Measurements from ENCODE around the gene HCLS1.
"Not testable (repeated sequence)": the region's sequence is repeated elsewhere in the genome, so short reads cannot be mapped to it uniquely, and the experiment has no call there.

Gene HCLS1

GRCh38 chr3:121594850-121595249, 65.9 kb downstream of the HCLS1 start:
- DNase-seq: no peak

- DNase-seq: not testable (repeated sequence)
Observed at GRCh38 chr3:121593806-121594205, 66.9 kb downstream of the HCLS1 start.

GRCh38 chr3:121592856-121593702, 67.6 kb downstream of the HCLS1 start, which contains the start of gene FBXO40:
Gene FBXO40, plus strand, starts transcription at chr3:121593379. Its CDS starts 27,197 bp downstream, at chr3:121620576.
- no peak for DNase-seq

GRCh38 chr3:121584418-121584817, 76.3 kb downstream of the HCLS1 start:
- DNase-seq: no peak

GRCh38 chr3:121581691-121582090, 79.0 kb downstream of the HCLS1 start:
- DNase-seq: no peak
